ENCODE data around the gene RNF4. TPM values are rescaled to one million over a fixed set of nuclear protein-coding genes. Genes with fewer than 3 reads are reported as not detected.

RNF4 gene
- total and polyA plus RNA-seq, 4 donors: 14.8 to 54.7 (median 41.1) TPM

DNA sequence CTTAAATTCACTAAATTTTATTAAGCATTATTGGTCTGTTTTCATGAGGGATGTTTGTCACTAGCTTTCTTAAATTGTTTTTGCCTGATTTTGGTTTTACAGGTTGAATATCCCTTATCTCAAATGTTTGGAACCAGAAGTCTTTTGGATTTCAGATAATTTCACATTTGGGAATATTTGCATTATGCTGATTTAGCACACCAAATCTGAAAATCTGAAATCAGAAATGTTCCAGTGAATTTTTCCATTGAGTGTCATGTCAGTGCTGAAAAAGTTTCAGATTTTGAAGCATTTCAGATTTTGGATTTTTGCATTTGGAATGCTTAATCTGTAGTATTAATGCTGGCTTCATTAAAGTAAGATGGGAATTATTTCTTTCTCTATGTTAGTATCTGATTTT, 82.2 kb downstream of the RNF4 start:
- Histone ChIP-seq H3K9ac (ENCODE audit: insufficient read depth in 1 of 2, low read length in 2 of 2) (no peak overlapping the region), H3K27ac (ENCODE audit: low read depth in 1 of 2, low read length in 1 of 2) (no peak overlapping the region), H3K9me3 (ENCODE audit: control insufficient read depth in 4 of 4, insufficient read depth in 3 of 4, low read length in 3 of 4) (no peaks in the 10 kb centered on the region), H3K27me3 (ENCODE audit: control insufficient read depth in 3 of 3, insufficient read depth in 3 of 3, low read length in 2 of 3) (no peaks in the 10 kb centered on the region), H3K4me1 (ENCODE audit: control insufficient read depth in 5 of 5, insufficient read depth in 5 of 5, low read length in 5 of 5) (peaks cover 0 to 4% (median 0%) of the 10 kb centered on the region in 5 donors), H3K36me3 (ENCODE audit: control insufficient read depth in 4 of 4, insufficient read depth in 4 of 4, low read length in 4 of 4) (no peaks in the 10 kb centered on the region), H3K4me3 (no peak overlapping the region)
- TF ChIP-seq, protein P1, sequence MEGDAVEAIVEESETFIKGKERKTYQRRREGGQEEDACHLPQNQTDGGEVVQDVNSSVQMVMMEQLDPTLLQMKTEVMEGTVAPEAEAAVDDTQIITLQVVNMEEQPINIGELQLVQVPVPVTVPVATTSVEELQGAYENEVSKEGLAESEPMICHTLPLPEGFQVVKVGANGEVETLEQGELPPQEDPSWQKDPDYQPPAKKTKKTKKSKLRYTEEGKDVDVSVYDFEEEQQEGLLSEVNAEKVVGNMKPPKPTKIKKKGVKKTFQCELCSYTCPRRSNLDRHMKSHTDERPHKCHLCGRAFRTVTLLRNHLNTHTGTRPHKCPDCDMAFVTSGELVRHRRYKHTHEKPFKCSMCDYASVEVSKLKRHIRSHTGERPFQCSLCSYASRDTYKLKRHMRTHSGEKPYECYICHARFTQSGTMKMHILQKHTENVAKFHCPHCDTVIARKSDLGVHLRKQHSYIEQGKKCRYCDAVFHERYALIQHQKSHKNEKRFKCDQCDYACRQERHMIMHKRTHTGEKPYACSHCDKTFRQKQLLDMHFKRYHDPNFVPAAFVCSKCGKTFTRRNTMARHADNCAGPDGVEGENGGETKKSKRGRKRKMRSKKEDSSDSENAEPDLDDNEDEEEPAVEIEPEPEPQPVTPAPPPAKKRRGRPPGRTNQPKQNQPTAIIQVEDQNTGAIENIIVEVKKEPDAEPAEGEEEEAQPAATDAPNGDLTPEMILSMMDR (IDR thresholded peaks at IDR 0.05; ENCODE audit: control extremely low read depth, extremely low read depth): no peak
- ATAC-seq (ENCODE audit: insufficient read depth, low FRiP score) (no peak), DNase-seq (no peak)

- no peak for ATAC-seq (ENCODE audit: insufficient read depth, low FRiP score)
- no peaks in the 10 kb centered on the region for H3K9me3 ChIP-seq (ENCODE audit: control insufficient read depth in 4 of 4, insufficient read depth in 3 of 4, low read length in 3 of 4)
- WGBS, 2 donors: 97 to 98% methylated on average over 9 to 11 of the region's 11 CpGs
- TF ChIP-seq, protein P1 (IDR thresholded peaks at IDR 0.05; ENCODE audit: control extremely low read depth, extremely low read depth): no peak
- H3K27ac ChIP-seq (ENCODE audit: low read depth in 1 of 2, low read length in 1 of 2): no peak overlapping the region
- no peak overlapping the region for H3K9ac ChIP-seq (ENCODE audit: insufficient read depth in 1 of 2, low read length in 2 of 2)
- peaks cover 0 to 4% (median 0%) of the 10 kb centered on the region in 5 donors for H3K4me1 ChIP-seq (ENCODE audit: control insufficient read depth in 5 of 5, insufficient read depth in 5 of 5, low read length in 5 of 5)
- no peak overlapping the region for H3K4me3 ChIP-seq
- H3K27me3 ChIP-seq (ENCODE audit: control insufficient read depth in 3 of 3, insufficient read depth in 3 of 3, low read length in 2 of 3): no peaks in the 10 kb centered on the region
- no peaks in the 10 kb centered on the region for H3K36me3 ChIP-seq (ENCODE audit: control insufficient read depth in 4 of 4, insufficient read depth in 4 of 4, low read length in 4 of 4)
- no peak for DNase-seq
Observed at GRCh38 chr4:2552806-2553205, 83.9 kb downstream of the RNF4 start.

DNA sequence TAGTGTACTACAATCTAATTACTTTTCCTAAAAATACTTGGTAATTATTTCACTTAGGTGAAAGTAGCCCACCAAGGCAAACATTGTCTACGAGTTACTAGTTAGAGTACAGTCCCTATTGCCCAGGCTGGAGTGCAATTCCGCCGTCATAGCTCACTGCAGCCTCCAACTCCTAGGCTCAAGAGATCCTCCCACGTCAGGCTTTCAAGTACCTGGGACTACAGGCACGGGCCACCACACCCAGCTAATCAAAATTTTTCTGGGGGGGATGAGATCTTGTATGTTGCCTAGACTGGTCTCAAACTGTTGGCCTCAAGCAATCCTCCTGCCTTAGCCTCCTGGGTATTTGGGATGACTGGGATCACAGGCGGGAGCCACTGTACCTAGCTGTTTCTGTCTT, 89.4 kb downstream of the RNF4 start:
- Histone ChIP-seq H3K36me3 (ENCODE audit: control insufficient read depth in 4 of 4, insufficient read depth in 4 of 4, low read length in 4 of 4) (peaks cover 0 to 8% (median 3%) of the 10 kb centered on the region in 4 donors), H3K9me3 (ENCODE audit: control insufficient read depth in 4 of 4, insufficient read depth in 3 of 4, low read length in 3 of 4) (no peaks in the 10 kb centered on the region), H3K27me3 (ENCODE audit: control insufficient read depth in 3 of 3, insufficient read depth in 3 of 3, low read length in 2 of 3) (no peaks in the 10 kb centered on the region), H3K9ac (ENCODE audit: insufficient read depth in 1 of 2, low read length in 2 of 2) (no peak overlapping the region), H3K4me1 (ENCODE audit: control insufficient read depth in 5 of 5, insufficient read depth in 5 of 5, low read length in 5 of 5) (peaks cover 0 to 6% (median 0%) of the 10 kb centered on the region in 5 donors), H3K27ac (ENCODE audit: low read depth in 1 of 2, low read length in 1 of 2) (no peak overlapping the region), H3K4me3 (no peak overlapping the region)
- DNase-seq: no peak
- 83 to 91% methylated on average over 6 of the region's 6 CpGs for WGBS, 2 donors
- TF ChIP-seq, protein P1 (IDR thresholded peaks at IDR 0.05; ENCODE audit: control extremely low read depth, extremely low read depth): no peak
- ATAC-seq (ENCODE audit: insufficient read depth, low FRiP score): no peak

GRCh38 chr4:2560167-2560566, 91.3 kb downstream of the RNF4 start:
- WGBS, 2 donors: 91 to 95% methylated on average over 12 of the region's 12 CpGs
- H3K9ac ChIP-seq (ENCODE audit: insufficient read depth in 1 of 2, low read length in 2 of 2): no peak overlapping the region

More at GRCh38 chr4:2560167-2560566, 91.3 kb downstream of the RNF4 start:
- Histone ChIP-seq H3K9me3 (ENCODE audit: control insufficient read depth in 4 of 4, insufficient read depth in 3 of 4, low read length in 3 of 4) (no peaks in the 10 kb centered on the region), H3K4me3 (no peak overlapping the region), H3K4me1 (ENCODE audit: control insufficient read depth in 5 of 5, insufficient read depth in 5 of 5, low read length in 5 of 5) (peaks cover 0 to 8% (median 0%) of the 10 kb centered on the region in 5 donors), H3K27me3 (ENCODE audit: control insufficient read depth in 3 of 3, insufficient read depth in 3 of 3, low read length in 2 of 3) (no peaks in the 10 kb centered on the region), H3K27ac (ENCODE audit: low read depth in 1 of 2, low read length in 1 of 2) (no peak overlapping the region), H3K36me3 (ENCODE audit: control insufficient read depth in 4 of 4, insufficient read depth in 4 of 4, low read length in 4 of 4) (peaks cover 0 to 8% (median 3%) of the 10 kb centered on the region in 4 donors)
- DNase-seq: no peak
- TF ChIP-seq, protein P1 (IDR thresholded peaks at IDR 0.05; ENCODE audit: control extremely low read depth, extremely low read depth): no peak
- ATAC-seq (ENCODE audit: insufficient read depth, low FRiP score): no peak
